ENCODE results near the gene LRRC14B. TPM values are rescaled to one million over a fixed set of nuclear protein-coding genes. Genes with fewer than 3 reads are reported as not detected.
"Not testable (repeated sequence)": the region's sequence is repeated elsewhere in the genome, so short reads cannot be mapped to it uniquely, and the experiment has no call there.

Gene LRRC14B
- total RNA-seq, 1 donor from 2014 or later, result not detected

DNA sequence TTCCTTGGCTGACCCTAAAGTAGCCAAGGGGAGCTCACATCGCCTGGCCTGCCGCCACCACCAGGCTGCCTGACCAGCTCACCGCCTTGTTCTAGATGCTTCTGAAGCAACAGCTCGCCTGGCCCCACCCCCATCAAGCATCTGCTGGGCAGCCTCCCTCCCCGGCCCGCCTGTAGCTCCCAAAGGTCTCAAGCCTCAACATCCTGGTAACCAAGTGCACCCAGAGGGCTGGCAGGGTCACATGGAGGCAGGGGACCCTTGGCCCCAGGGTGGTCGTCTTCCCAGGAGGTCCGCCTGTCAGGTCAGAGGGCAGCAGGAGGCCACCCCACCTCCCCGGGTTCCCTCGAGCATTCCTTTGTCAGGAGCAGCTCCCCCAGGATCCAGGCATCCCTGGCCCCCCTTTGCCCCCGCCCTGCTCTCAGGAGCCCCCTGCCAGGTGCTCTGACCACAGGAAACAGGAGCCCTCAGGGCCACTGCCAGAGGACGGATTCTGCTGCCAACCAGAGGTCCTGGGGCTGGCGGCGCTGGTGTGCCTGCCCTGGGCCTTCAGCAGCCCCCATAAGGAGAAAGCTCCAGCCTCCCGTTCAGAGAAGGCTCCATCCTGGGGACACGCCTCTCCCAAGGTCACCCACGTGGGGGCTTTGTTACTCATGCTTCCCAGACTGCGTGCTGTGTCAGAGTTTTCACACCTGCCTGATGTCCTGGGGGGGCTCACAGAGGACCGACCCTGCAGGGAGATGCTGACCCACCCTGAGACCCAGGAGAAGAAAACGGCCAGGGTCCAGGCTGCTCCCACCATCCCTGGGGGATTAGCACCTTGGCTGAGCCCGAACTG is 3.5 kb upstream of the LRRC14B start:
- DNase-seq (ENCODE audit: low spot score) (peak; percentile 56), ATAC-seq (no peak)
- intact Hi-C loops (cut with DNase I), result no loop called here

DNA sequence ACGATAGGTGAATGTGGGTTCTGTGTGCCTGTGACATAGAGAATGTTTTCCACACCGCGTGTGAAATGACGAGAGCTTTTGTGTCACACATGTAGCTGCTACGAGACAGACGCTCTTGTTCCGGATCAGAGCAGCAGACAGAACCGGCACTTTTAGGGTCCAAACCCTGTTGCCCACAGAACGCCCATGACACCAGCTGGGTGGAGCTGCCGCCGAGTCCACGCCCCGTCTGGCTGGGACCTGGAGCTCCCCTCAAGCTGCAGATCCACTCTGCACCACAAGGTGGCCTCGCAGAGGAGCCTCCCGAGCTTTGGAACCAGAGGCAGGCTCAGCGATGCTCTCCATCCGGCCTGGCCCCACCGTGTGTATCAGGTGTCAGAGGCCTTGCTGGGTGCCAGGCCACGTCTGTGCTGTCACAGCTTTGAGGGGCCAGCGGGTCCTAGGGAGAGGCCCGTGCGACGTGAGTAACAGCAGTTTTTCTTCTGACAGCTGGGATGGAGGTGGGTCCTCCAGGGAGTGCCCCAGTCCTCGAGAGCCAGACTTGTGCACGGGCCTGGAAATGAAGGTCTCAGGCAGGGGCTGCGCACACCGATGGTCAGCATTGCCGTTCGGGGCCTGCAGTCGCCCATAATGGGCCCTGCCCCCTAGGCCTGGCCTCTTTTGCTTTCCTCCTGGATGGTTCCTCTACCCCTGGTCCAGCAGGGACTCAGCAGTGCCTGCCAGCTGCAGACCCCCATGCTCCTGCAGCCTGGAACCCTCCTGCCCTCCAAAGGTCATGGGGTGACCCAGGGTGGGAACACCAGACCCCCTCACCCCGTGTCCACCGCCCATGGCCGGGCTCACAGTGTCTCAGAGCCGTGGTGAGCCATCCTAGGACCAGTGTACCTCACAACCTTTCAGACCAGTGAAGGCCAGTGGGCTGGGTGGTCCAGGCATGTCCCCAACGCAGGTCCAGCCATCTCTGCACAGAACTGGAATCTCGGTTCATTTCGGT is 2.5 kb upstream of the LRRC14B start:
- DNase-seq (ENCODE audit: low spot score) (peak; percentile 90), ATAC-seq (peak; percentile 91)
- intact Hi-C loops (cut with DNase I), result no loop called here

DNA sequence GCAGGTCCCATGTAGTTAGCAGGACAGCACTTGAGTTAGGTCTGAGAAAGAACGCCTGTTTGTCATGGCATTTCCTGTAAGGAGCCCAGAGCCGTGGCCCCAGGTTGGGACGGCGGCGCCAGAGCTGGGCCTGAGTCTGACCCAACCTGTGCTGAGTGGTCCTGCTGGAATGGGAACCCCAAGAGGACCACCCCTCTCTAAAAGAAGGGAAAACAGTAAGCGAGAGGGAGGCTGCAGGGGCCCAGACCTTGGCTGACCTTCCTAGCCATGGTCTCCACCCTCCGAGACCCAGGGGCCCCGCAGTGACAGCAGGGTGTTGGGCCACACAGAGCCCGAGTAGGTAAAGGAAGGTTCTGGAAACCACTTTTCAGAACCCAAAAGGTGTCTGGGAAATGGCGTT is 1.8 kb upstream of the LRRC14B start:
- peak; percentile 31 for DNase-seq (ENCODE audit: low spot score)
- ATAC-seq, result no peak
- intact Hi-C loops (cut with DNase I), result no loop called here

DNA sequence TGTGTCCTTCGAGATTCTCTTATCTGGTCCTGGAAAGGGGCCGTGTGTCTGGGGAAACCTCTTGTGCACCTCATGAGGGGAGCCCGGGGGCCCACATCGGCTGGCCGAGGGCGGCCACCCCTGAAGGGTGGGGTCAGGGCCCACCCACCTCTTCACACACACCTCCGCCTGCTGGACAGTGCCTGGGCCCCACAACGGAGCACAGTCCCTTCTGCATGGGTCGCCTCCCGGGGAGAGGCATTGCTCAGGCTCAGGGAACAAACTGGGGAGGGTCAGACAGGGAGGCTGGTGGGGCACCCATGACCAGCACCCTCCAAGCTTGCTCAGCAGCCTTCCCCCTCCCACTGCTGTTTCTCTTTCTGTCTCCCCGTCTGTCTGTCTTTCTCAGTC is 1.3 kb upstream of the LRRC14B start:
- peak; percentile 46 for DNase-seq (ENCODE audit: low spot score)
- no peak for ATAC-seq
- intact Hi-C loops (cut with DNase I), result no loop called here

DNA sequence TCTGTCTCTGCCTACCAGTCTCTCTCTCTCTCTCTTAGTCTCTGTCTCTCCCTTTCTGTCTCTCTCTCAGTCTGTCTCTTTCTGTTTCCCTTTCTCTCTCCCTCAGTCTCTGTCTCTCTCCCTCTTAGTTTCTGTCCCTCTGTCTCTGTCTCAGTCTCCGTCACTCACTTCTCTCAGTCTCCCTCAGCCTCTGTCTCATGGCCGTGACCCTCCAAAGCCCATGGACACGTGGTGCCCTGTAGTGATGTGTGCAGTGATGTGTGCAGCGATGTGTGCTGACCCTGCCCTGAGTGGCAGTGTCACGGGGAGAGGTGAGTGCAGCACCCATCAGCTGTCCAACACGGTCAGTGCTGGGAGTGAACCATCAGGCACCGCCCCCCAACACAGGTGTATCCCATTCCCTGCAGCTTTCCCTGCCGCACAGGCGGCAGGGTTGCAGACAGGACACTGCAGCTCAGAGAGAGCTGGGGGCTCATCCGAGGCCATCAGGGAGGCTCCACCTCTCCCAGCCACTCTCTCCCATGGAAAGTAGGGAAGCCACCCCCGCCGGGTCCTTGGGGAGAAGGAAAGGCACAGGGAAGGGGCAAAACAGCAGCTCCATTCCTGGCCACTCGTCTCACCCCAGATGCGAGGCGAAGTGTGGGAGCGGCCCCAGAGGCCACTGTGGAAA is 794 bp upstream of the LRRC14B start:
- peak; percentile 50 for DNase-seq (ENCODE audit: low spot score)
- no peak for ATAC-seq
- intact Hi-C loops (cut with DNase I), result no loop called here

DNA sequence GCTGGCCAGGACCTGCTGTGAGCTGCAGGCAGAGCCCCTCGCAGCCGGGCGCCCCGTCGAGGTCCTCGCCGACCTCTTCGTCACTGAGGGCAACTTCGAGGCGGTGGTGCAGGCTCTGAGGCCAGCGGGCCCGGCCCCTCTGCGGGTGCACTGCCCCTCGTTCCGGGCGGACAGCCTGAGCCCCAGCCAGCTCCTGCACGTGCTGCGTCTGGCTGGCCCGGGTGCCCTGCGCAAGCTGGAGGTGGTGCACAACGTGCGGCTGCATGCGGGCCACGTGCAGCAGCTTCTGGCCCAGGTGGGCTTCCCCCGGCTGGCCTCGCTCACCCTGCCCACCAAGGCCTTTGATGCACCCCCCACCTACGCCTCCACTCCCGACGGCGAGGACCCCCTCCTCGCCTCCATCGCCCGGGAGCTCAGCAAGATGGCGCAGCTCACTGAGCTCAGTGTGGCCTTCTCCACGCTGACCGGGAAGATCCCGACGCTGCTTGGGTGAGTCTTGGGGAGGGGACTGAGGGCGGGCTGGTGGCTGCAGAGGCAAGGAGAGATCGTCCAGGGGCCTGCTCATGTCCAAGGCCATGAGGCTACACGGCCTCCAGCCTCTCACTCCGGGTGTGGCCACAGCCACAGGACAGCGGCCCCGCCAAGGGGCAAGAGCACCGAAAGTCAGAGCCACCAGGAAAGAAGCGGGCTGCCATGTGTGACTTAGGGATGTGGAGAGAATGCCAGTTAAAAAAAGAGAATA is 825 bp downstream of the LRRC14B start:
- DNase-seq (ENCODE audit: low spot score) (peak; percentile 45), ATAC-seq (no peak)
- intact Hi-C loops (cut with DNase I), result no loop called here

DNA sequence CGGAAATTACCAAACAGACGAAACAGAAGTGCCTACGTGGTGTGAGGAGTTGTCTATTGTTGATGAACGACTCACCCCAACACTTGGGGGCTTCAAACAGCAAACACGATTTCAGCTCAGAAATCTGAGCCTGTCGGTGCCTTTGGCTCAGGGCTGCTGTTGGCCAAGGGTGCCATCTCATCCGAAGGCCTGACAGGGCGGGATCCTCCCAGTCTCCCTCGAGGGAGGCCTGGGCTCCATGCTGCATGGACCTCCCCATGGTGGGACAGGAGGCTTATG is 1.3 kb downstream of the LRRC14B start:
- intact Hi-C loops (cut with DNase I), result no loop called here
- DNase-seq (ENCODE audit: low spot score) (no peak), ATAC-seq (no peak)

DNA sequence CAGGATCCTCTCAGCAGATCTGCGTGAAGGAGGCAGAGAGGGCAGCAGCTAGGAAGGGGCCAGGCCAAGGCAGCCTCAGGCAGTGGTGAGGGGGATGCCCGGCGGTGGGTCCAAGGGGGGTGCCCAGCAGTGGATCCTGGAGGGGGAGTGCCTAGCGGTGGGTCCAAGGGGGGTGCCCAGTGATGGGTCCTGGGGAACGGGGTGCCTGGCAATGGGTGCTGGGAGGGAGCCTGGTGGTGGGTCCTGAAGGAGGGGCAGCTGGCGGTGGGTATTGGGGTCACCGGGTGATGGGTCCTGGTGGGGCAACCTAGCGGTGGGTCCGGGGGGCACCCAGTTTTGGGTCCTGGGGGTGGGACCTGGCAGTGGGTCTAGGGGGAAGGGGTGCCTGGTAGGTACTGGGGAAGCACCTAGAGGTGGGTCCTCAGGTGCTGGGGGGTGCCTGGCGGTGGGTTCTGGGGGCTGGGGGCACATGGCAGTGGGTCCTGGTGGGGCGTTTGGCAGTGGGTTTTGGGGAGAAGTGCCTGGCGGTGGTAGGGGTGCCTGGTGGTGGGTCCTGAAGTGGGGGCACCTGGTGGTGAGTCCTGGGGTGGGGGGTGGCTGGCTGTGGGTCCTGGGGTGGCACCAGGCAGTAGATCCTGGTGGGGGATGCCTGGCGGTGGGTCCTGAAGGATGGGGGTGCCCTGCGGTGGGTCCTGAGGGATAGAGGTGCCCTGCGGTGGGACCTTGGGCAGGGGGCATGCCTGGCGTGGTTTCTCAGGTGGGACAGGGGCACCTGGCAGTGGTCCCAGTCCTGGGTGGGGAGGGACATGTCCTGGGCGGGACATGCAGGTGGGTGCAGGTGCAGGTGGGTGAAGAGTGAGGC is 1.9 kb downstream of the LRRC14B start:
- intact Hi-C loops (cut with DNase I), result no loop called here

DNA sequence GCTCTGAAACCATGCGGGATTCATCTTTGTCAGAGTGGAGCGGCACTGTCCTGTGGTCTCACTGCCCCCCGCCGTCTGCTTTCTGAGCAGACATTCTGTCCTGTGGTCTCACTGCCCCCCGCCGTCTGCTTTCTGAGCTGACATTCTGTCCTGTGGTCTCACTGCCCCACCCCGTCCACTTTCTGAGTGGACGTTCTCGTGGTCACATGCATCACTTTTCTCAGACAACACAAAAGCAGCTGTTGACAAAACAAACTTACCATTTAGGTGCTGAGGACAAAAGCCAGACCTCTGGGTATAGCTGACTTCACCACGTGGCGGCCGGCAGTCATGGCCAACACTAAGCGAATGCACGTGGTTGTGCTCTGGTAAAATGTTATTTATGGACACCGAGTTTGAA is 2.8 kb downstream of the LRRC14B start:
- peak; percentile 56 for DNase-seq (ENCODE audit: low spot score)
- intact Hi-C loops (cut with DNase I), result no loop called here
- no peak for ATAC-seq

More for the DNA sequence above, 1.9 kb downstream of the LRRC14B start:
- DNase-seq (ENCODE audit: low spot score), result peak; percentile 51
- ATAC-seq, result no peak

DNA sequence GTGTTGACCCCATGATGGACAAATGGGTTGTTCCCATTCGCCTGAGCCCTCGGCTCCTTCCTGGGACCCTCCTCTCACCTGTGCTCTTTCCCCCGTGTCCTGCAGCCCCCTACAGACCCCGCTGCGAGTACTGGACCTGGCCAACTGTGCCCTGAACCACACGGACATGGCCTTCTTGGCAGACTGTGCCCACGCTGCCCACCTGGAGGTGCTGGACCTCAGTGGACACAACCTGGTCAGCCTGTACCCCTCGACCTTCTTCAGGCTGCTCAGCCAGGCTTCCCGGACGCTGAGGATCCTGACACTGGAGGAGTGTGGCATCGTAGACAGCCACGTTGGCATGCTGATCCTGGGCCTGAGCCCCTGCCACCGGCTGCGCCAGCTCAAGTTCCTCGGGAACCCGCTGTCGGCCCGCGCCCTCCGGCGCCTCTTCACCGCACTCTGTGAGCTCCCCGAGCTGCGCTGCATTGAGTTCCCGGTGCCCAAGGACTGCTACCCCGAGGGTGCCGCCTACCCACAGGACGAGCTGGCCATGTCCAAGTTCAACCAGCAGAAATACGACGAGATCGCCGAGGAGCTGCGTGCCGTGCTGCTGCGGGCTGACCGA is 3.4 kb downstream of the LRRC14B start:
- intact Hi-C loops (cut with DNase I), result no loop called here
- DNase-seq (ENCODE audit: low spot score) (peak; percentile 51), ATAC-seq (no peak)

DNA sequence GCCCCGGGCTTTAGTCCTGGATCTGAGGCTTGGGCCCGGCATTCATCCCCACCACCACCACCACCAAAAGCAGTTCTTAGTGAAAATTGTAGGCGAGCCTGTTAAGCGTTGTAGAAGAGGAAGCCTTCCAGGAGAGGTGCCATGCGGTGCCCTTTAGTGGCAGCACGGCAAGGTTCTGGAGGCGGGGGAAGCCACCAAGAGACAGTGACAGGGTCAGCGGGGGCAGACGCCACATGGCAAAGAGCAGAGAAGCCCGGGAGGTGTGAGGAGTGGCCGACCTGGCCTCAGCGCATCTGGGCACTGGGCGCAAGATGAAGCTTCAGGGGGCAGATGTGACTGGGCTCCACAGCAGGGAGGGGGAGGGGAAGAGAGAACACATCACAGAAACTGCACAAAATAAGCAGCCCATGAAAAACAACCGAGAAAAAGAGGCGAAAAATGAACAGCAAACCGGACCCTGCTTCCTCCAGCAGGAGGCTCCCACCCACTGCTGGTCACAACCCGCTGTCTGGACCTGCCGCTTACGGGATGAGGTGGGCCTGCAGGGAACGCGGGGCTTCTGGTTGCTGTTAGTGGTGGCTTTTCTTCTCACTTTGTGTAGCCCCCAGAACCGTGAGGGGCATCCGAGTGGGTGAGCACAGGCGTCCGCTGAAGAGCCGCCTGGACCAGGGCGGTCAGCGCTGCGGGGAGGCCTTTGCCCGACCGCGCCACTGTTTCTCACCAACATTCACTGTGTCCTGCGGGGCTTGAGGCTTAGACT is 4.3 kb downstream of the LRRC14B start:
- intact Hi-C loops (cut with DNase I), result no loop called here
- peak; percentile 36 for DNase-seq (ENCODE audit: low spot score)
- ATAC-seq, result no peak

DNA sequence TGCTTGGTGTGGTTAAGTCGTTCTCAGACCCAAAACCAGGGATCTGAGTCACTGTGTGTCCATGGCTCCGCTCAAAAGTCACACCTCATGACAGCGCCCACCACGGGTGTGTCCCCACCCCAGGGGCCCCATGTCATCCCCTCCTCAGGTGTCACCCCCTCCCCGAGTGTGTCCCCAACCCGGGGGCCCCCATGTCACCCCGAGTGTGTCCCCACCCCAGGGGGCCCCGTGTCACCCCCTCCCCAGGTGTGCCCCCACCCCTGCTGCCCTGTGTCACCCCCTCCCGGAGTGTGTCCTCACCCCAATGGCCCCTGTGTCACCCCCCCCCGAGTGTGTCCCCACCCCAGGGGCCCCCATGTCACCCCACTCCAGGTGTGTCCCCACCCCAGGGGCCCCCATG is 5.1 kb downstream of the LRRC14B start:
- ATAC-seq (no peak), DNase-seq (ENCODE audit: low spot score) (no peak)
- intact Hi-C loops (cut with DNase I), result no loop called here

DNA sequence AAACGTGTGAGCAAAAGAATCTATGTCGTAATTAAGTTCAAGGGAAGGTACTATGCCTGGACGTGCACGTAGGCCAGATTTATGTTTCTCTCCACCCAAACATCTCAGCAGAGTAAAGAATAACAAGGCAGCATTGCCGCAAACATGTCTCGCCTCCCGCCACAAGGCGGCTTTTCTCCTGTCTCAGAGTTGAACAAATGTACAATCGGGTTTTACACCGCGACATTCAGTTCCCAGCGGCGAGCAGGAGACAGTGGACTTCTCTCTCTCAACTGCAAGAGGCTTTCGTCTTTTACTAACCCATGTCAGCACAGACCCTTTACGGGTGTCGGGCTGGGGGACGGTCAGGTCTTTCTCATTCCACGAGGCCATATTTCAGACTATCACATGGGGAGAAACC is 5.7 kb downstream of the LRRC14B start:
- DNase-seq (ENCODE audit: low spot score); intact Hi-C loops (cut with DNase I); ATAC-seq: not testable (repeated sequence)

DNA sequence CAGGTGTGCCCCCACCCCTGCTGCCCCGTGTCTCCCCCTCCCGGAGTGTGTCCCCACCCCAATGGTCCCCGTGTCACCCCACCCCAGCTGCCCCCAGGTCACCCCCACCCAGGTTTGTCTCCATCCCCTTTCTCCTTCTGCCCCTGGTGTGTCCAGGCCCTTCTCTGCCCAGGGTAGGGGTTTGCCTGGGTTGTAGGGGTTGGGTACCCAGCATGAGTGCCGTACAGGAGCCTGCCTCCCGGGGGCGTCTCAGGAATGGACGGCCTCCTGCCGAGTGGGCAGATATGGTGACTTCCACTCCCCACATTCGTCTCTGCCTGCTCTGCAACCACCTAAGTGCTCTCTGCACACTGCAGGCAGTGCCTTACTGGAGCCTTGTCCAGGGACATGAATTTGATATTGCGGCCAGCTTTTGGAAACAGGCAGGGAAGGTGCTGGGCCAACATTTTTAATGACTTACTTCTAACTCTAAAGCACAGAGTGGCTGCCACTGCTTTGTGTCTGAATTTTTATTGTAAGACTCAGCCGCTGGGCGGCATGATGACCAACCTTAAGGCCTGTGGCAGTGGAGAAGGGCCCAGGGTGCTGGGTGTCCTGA is 6.7 kb downstream of the LRRC14B start:
- DNase-seq (ENCODE audit: low spot score) (no peak), ATAC-seq (no peak)
- intact Hi-C loops (cut with DNase I), result no loop called here

DNA sequence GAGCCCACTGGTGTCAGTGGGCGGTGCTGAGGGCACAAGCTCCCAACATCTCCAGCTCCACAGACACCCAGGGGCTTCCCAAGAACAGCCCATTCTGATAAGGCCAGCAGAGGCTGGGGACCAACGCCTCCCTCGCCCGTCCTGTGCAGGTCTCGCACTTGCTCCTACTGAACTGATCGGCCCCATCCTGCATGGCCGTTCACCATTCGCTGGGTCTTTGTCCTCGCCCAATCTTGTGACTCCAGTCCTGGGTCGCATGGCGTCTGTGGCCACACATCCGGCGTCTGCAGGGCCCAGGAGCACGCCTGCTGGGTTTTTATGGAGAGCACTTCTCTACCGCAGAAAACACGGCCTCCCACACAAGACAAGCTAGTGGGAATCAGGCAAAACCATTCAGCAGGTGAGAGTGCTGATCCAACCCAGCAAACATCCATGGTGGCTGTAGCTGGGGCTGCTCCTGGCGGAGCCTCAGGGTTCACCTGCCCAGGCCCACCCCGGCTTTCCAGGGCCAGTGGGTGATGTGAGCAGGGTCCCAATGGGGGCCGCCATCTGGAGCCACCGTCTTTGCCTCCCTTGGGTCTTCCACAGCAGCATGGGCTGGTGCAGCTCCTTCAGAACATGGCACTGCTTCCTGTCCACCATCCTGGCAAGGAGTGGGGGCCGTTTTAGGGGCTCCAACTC is 7.4 kb downstream of the LRRC14B start:
- DNase-seq (ENCODE audit: low spot score), result no peak
- intact Hi-C loops (cut with DNase I), result no loop called here
- no peak for ATAC-seq

Data from sciatic nerve (tissue), 2 donors.